ENCODE measurements around the gene RAVER1.

Gene RAVER1

DNA sequence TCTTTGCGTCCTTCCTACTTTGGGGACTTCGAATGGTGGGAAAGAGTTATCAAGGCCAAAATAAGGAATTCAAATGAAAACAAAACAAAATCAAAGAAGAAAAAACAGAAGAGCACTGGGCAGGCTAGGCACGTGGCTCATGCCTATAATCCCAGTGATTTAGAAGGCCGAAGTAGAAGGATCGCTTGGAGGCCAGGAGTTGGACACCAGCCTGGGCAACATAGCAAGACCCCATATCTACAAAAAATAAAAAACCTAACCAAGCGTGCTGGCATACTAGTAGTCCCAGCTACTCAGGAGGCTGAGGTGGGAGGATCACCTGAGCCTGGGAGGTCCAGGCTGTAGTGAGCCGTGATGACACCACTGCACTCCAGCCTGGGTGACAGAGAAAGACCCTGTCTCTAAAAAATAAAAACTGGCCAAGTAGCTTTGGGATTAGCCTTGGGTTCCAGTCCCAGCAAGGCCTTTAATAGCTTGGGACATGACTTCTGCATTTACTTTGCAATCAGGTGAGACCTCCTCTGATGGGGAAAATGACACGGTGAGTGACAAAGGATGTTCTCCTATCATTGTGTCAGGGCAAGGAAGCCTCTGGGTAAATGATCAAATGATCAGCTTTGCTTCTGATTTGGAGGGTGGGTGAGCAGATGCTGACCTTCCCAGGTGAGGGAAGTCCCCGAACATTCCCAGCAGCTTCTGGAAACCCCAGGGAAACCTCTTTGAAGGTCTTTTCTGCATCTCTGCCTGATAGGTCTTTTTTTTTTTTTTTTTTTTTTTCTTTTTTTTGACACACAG lies 55.3 kb downstream of the RAVER1 start:
- H2AFZ ChIP-seq (ENCODE audit: low read depth), result no peak overlapping the region
- no peak overlapping the region for H3K4me2 ChIP-seq
- TF ChIP-seq, protein P1, sequence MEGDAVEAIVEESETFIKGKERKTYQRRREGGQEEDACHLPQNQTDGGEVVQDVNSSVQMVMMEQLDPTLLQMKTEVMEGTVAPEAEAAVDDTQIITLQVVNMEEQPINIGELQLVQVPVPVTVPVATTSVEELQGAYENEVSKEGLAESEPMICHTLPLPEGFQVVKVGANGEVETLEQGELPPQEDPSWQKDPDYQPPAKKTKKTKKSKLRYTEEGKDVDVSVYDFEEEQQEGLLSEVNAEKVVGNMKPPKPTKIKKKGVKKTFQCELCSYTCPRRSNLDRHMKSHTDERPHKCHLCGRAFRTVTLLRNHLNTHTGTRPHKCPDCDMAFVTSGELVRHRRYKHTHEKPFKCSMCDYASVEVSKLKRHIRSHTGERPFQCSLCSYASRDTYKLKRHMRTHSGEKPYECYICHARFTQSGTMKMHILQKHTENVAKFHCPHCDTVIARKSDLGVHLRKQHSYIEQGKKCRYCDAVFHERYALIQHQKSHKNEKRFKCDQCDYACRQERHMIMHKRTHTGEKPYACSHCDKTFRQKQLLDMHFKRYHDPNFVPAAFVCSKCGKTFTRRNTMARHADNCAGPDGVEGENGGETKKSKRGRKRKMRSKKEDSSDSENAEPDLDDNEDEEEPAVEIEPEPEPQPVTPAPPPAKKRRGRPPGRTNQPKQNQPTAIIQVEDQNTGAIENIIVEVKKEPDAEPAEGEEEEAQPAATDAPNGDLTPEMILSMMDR (conservative IDR thresholded peaks at IDR 0.05; ENCODE audit: low read depth, low read length), result no peak
- H3K4me1 ChIP-seq (ENCODE audit: low read depth, poor library complexity, severe bottlenecking), result peaks cover 4% of the 10 kb centered on the region
- no peak overlapping the region for H3K9ac ChIP-seq
- no peaks in the 10 kb centered on the region; the same call in 1 of the 2 replicates for H3K79me2 ChIP-seq (ENCODE audit: insufficient read depth, low read depth)
- no peak overlapping the region for H3K27ac ChIP-seq
- H4K20me1 ChIP-seq (ENCODE audit: insufficient read depth), result no peaks in the 10 kb centered on the region
- H3K4me3 ChIP-seq (IDR thresholded peaks at IDR 0.05; ENCODE audit: insufficient read depth, low read depth, low read length), result no peak overlapping the region
- no peaks in the 10 kb centered on the region for H3K36me3 ChIP-seq (ENCODE audit: insufficient read depth)
- H3K27me3 ChIP-seq (ENCODE audit: insufficient read depth, low read depth), result no peaks in the 10 kb centered on the region

DNA sequence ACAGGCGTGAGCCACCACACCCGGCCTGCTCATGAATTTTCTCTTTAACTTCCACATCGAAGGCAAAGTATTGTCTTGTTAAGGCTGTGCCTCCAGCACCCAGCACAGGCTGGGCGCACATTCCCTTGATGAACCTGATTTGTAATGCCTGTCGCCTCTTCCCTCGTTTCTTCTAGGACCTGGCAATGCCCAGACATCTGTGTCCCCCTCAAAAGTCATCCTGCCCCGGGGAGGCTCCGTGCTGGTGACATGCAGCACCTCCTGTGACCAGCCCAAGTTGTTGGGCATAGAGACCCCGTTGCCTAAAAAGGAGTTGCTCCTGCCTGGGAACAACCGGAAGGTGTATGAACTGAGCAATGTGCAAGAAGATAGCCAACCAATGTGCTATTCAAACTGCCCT lies 58.7 kb downstream of the RAVER1 start:
- Histone ChIP-seq H3K9ac (no peak overlapping the region), H3K4me1 (ENCODE audit: low read depth, poor library complexity, severe bottlenecking) (peaks cover 23% of the 10 kb centered on the region), H3K4me2 (no peak overlapping the region), H2AFZ (ENCODE audit: low read depth) (no peak overlapping the region), H3K79me2 (ENCODE audit: insufficient read depth, low read depth) (no peaks in the 10 kb centered on the region; the same call in 1 of the 2 replicates), H4K20me1 (ENCODE audit: insufficient read depth) (no peaks in the 10 kb centered on the region), H3K27ac (no peak overlapping the region), H3K4me3 (IDR thresholded peaks at IDR 0.05; ENCODE audit: insufficient read depth, low read depth, low read length) (no peak overlapping the region), H3K36me3 (ENCODE audit: insufficient read depth) (no peaks in the 10 kb centered on the region), H3K27me3 (ENCODE audit: insufficient read depth, low read depth) (no peaks in the 10 kb centered on the region)
- TF ChIP-seq, protein P1 (conservative IDR thresholded peaks at IDR 0.05; ENCODE audit: low read depth, low read length), result no peak

DNA sequence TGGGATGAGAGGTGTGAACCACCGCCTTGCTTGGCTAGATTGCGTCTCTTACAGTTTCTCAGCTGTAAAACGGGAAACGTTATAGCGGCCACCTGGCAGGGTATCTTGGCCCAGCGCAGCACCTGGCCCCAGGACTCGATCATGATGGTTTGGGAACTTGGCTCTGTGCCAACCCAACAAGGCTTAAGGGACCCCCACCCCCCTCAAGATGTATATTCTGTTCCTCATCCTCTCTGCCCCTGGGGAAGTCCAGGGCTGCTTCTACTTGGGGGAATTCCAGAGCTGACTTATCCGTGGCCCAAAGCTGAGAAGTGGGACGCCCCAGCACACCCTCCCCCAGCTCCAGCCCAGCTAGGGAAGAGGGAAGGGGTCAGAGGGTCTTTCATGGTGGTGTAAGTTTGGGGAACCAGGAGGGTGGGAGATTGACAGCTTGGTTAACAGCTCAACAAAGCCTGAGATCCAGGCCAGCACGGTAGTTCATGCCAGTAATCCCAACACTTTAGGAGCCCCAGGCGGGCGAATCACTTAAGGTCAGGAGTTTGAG lies 61.7 kb downstream of the RAVER1 start:
- H3K9ac ChIP-seq, result peak overlapping the region; percentile 64; the same call in 1 of the 2 replicates
- H3K4me1 ChIP-seq (ENCODE audit: low read depth, poor library complexity, severe bottlenecking), result peaks cover 25% of the 10 kb centered on the region
- no peak overlapping the region for H3K4me3 ChIP-seq (IDR thresholded peaks at IDR 0.05; ENCODE audit: insufficient read depth, low read depth, low read length)
- no peaks in the 10 kb centered on the region for H3K27me3 ChIP-seq (ENCODE audit: insufficient read depth, low read depth)
- TF ChIP-seq, protein P1 (conservative IDR thresholded peaks at IDR 0.05; ENCODE audit: low read depth, low read length), result no peak
- peak overlapping the region; percentile 58 for H3K27ac ChIP-seq
- no peaks in the 10 kb centered on the region for H4K20me1 ChIP-seq (ENCODE audit: insufficient read depth)
- H3K4me2 ChIP-seq, result peak overlapping the region; percentile 67; the same call in 1 of the 2 replicates
- H2AFZ ChIP-seq (ENCODE audit: low read depth), result peak overlapping the region; percentile 78; the same call in 1 of the 2 replicates
- H3K36me3 ChIP-seq (ENCODE audit: insufficient read depth), result no peaks in the 10 kb centered on the region
- no peaks in the 10 kb centered on the region; the same call in 1 of the 2 replicates for H3K79me2 ChIP-seq (ENCODE audit: insufficient read depth, low read depth)

DNA sequence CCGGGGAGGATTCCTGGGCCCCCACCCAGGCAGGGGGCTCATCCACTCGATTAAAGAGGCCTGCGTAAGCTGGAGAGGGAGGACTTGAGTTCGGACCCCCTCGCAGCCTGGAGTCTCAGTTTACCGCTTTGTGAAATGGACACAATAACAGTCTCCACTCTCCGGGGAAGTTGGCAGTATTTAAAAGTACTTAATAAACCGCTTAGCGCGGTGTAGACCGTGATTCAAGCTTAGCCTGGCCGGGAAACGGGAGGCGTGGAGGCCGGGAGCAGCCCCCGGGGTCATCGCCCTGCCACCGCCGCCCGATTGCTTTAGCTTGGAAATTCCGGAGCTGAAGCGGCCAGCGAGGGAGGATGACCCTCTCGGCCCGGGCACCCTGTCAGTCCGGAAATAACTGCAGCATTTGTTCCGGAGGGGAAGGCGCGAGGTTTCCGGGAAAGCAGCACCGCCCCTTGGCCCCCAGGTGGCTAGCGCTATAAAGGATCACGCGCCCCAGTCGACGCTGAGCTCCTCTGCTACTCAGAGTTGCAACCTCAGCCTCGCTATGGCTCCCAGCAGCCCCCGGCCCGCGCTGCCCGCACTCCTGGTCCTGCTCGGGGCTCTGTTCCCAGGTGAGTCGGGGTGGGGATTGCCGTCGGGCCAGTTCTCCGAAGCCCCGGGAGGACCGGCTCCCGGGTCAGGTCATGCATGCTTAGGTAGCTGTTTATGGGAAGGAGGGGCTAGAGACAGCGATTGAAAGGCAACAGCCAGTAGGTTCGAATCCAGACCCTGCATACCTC lies 62.5 kb downstream of the RAVER1 start, which contains the start of gene ICAM1:
TSS of gene ICAM1 (plus strand) at position 505 of the 779 bp plus-strand sequence. CDS start at position 545, 40 bp downstream.
- H3K9ac ChIP-seq, result peak within 1 kb of the TSS; percentile 64
- no peaks in the 10 kb centered on the region for H3K27me3 ChIP-seq (ENCODE audit: insufficient read depth, low read depth)
- H3K27ac ChIP-seq, result peak within 1 kb of the TSS; percentile 58
- peaks cover 25% of the 10 kb centered on the region for H3K4me1 ChIP-seq (ENCODE audit: low read depth, poor library complexity, severe bottlenecking)
- H3K36me3 ChIP-seq (ENCODE audit: insufficient read depth), result no peaks in the 10 kb centered on the region
- H3K4me3 ChIP-seq (IDR thresholded peaks at IDR 0.05; ENCODE audit: insufficient read depth, low read depth, low read length), result no peak within 1 kb of the TSS
- no peaks in the 10 kb centered on the region for H4K20me1 ChIP-seq (ENCODE audit: insufficient read depth)
- peak within 1 kb of the TSS; percentile 67 for H3K4me2 ChIP-seq
- TF ChIP-seq, protein P1 (conservative IDR thresholded peaks at IDR 0.05; ENCODE audit: low read depth, low read length), result peak; percentile 13; the same call in 1 of the 2 replicates
- no peaks in the 10 kb centered on the region; the same call in 1 of the 2 replicates for H3K79me2 ChIP-seq (ENCODE audit: insufficient read depth, low read depth)
- peak within 1 kb of the TSS; percentile 78 for H2AFZ ChIP-seq (ENCODE audit: low read depth)

Measured in KMS-11 (cell line).